Measurements from ENCODE around the gene ATP2C1. TPM values are rescaled to one million over a fixed set of nuclear protein-coding genes. Genes with fewer than 3 reads are reported as not detected.

ATP2C1 gene
- total and polyA plus RNA-seq, 9 of the 15 experiments (the other 6 are each of a cell fraction or from before 2014, with no cell fraction given): 10.0 to 53.5 (median 27.9) TPM

GRCh38 chr3:130844462-130844861, 49.4 kb upstream of the ATP2C1 start:
- in situ Hi-C loops (cut with MboI) (no loop called here), intact Hi-C loops (cut with micrococcal nuclease) (no loop called here)
- Histone ChIP-seq H3K9ac (ENCODE audit: insufficient read depth in 1 of 2, low read depth in 2 of 2, low read length in 2 of 2) (no peak overlapping the region), H3K4me1 (replicated peaks in 1 of 2; ENCODE audit: control insufficient read depth in 2 of 2, insufficient read depth in 2 of 2, low read length in 2 of 2) (peaks cover 9 to 20% of the 10 kb centered on the region in 2 experiments), H3K79me2 (ENCODE audit: control insufficient read depth, insufficient read depth, low read length) (no peaks in the 10 kb centered on the region), H3K9me3 (replicated peaks; ENCODE audit: control insufficient read depth, insufficient read depth, low read depth, low read length) (no peaks in the 10 kb centered on the region), H4K20me1 (replicated peaks; ENCODE audit: control insufficient read depth, insufficient read depth, low read length) (no peaks in the 10 kb centered on the region), H3K27ac (ENCODE audit: extremely low read depth, low read depth, low read length) (no peak overlapping the region), H2AFZ (ENCODE audit: low read depth, low read length) (no peak overlapping the region), H3K9me1 (ENCODE audit: control insufficient read depth, insufficient read depth, low read length) (no peaks in the 10 kb centered on the region), H3K4me3 (no peak overlapping the region), H3K27me3 (ENCODE audit: control insufficient read depth in 2 of 2, insufficient read depth in 2 of 2, low read length in 2 of 2) (no peaks in the 10 kb centered on the region), H3K4me2 (ENCODE audit: insufficient read depth, low read length) (no peak overlapping the region), H3K36me3 (ENCODE audit: control insufficient read depth, insufficient read depth, low read length) (no peaks in the 10 kb centered on the region)
- BruUV-seq (replicated peaks): no TSS peak
- ChIA-PET CTCF (ENCODE audit: low intra/inter-chr PET ratio) (no interaction called here), POLR2A (no interaction called here)
- ATAC-seq (no peak), DNase-seq (ENCODE audit: extremely low read depth in 1 of 4, low spot score in 3 of 4) (no peak), FAIRE-seq (no peak)
- TF ChIP-seq ETS2 (tag; IDR thresholded peaks at IDR 0.05; ENCODE audit: borderline replicate concordance, poor library complexity, severe bottlenecking) (no peak), TRIM24 (IDR thresholded peaks at IDR 0.05) (peak; percentile 11 to 54; a peak in 1 of 4 replicates), CHD7 (IDR thresholded peaks at IDR 0.05; ENCODE audit: low read depth, low read length) (no peak), ZNF316 (IDR thresholded peaks at IDR 0.05) (peak; percentile 55)
- WGBS (ENCODE audit: insufficient coverage, low coverage, missing lambda C conversion rate): 77% methylated on average over 1 of the region's 1 CpG
